GM06990 (cell line): ENCODE measurements around the gene SIRT3.
A peak's percentile ranks its signal among the peaks of the same experiment; 100 is the strongest.
"Not testable (repeated sequence)": the region's sequence is repeated elsewhere in the genome, so short reads cannot be mapped to it uniquely, and the experiment has no call there.

Experiments used
- DNase-seq: peaks from one replicate; pipeline ENCODE4 v3.0.0-alpha.2; 2011; ENCODE audit not compliant: insufficient read length; ENCODE audit errors: extremely low read depth
- H3K27me3 ChIP-seq: replicated peaks from 2 replicates; pipeline ENCODE4 v1.6.0; 2011; ENCODE audit warnings: low read length; ENCODE audit not compliant: control insufficient read depth, insufficient read depth
- H3K36me3 ChIP-seq: 2 replicates; pipeline ENCODE4 v1.5.1; 2011; ENCODE audit warnings: low read length; ENCODE audit not compliant: control insufficient read depth, insufficient read depth
- H3K4me3 ChIP-seq: replicated peaks from 2 replicates; pipeline ENCODE4 v1.5.1; 2011; ENCODE audit warnings: low read depth, mild to moderate bottlenecking, control low read depth, low read length
- TF ChIP-seq, protein P1 (sequence below): IDR thresholded peaks from 2 replicates; pipeline ENCODE4 v1.5.1; 2011; ENCODE audit warnings: low read length, control low read depth, mild to moderate bottlenecking, inconsistent platforms; ENCODE audit not compliant: insufficient read depth, poor library complexity, severe bottlenecking

SIRT3 gene

DNA sequence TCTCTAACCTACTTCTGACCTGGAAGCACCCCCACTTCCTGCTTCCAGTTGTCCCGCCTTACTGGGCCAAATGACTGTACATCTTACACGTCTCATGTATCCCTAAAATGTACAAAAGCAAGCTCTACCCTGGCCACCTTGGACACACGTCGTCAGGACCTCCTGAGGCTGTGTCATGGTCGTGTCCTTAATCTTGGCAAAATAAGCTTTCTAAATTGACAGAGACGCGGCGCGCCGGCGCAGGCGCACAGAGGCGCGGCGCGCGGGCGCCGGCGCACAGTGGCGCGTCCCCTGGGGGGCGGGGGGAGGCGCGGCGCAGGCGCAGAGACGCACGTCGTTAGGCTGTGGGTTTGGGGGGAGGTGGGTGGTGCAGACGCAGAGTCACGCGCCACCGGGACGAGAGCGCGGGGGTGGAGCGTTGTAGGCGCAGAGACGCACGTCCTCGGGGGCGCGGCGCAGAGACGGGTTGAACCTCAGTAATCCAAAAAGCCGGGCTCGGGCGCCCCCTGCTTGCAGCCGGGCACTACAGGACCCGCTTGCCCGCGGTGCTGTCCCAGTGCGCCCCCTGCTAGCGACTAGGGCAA lies 46.9 kb downstream of the SIRT3 start:
- peak; percentile 59 for DNase-seq
- not testable (repeated sequence) for H3K36me3 ChIP-seq, H3K27me3 ChIP-seq, H3K4me3 ChIP-seq
- TF ChIP-seq, protein P1, sequence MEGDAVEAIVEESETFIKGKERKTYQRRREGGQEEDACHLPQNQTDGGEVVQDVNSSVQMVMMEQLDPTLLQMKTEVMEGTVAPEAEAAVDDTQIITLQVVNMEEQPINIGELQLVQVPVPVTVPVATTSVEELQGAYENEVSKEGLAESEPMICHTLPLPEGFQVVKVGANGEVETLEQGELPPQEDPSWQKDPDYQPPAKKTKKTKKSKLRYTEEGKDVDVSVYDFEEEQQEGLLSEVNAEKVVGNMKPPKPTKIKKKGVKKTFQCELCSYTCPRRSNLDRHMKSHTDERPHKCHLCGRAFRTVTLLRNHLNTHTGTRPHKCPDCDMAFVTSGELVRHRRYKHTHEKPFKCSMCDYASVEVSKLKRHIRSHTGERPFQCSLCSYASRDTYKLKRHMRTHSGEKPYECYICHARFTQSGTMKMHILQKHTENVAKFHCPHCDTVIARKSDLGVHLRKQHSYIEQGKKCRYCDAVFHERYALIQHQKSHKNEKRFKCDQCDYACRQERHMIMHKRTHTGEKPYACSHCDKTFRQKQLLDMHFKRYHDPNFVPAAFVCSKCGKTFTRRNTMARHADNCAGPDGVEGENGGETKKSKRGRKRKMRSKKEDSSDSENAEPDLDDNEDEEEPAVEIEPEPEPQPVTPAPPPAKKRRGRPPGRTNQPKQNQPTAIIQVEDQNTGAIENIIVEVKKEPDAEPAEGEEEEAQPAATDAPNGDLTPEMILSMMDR: peak; percentile 29

DNA sequence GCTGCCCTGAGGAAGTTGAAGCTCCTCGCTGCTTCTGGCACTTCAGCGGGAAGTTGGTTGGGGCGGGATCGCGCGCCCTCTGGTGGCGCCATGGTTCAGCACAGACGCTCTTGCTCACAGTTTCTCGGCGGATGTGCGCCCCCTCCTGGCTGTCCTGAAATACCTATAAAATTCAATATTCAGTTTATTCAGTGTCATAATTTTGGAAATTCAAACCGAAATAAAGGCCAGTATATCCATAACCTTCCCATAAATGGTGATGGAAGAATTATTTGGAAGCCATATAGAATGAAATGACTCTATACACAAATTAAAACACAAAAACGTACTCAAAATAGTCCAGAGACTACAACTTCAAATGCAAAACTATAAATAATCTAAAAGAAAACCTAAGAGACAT lies 55.9 kb downstream of the SIRT3 start:
- not testable (repeated sequence) for H3K27me3 ChIP-seq, H3K4me3 ChIP-seq, DNase-seq, H3K36me3 ChIP-seq
